H1 (cell line): Measurements from ENCODE around the gene AKR7A2. TPM values are rescaled to one million over a fixed set of nuclear protein-coding genes. Genes with fewer than 3 reads are reported as not detected.

Experiments used
- CTCF ChIA-PET: fragments of 300-600 bp; sonication (Branson Sonifier 250); formaldehyde crosslinking; loops from one replicate; lab custom pipeline; 2021; ENCODE audit not compliant: partially characterized antibody; lab: Charles Lee
- POLR2A ChIA-PET: fragments of 300-600 bp; sonication (Branson Sonifier 250); formaldehyde crosslinking; loops from one replicate; lab custom pipeline; 2021; ENCODE audit warnings: inconsistent platforms; ENCODE audit not compliant: partially characterized antibody; lab: Charles Lee
- DNase-seq, 2 experiments: peaks; one replicate each; pipeline versions ENCODE4 v3.0.0 to v3.0.0-alpha.2; 2010 to 2022; ENCODE audit warnings: low spot score in 2 of 2, low read depth in 1 of 2, mixed read lengths in 1 of 2
- FAIRE-seq: peaks from 2 replicates; lab custom pipeline; 2011; peaks lifted over from hg19 to GRCh38; lab: Jason Lieb, UNC
- H2AFZ ChIP-seq: 2 replicates; pipeline ENCODE4 v1.8.1; 2012; ENCODE audit warnings: low read length, inconsistent platforms
- H2AK5ac ChIP-seq: 2 replicates; pipeline ENCODE4 v1.6.1; 2013; ENCODE audit warnings: low read depth, low read length
- H2BK120ac ChIP-seq: replicated peaks from 2 replicates; pipeline ENCODE3; 2013; ENCODE audit warnings: low read depth, low read length, inconsistent platforms
- H2BK12ac ChIP-seq: 2 replicates; pipeline ENCODE4 v1.6.1; 2013; ENCODE audit warnings: low read depth, low read length
- H2BK15ac ChIP-seq: 2 replicates; pipeline ENCODE4 v1.6.1; 2013; ENCODE audit warnings: low read length
- H2BK20ac ChIP-seq: 2 replicates; pipeline ENCODE4 v1.6.1; 2013; ENCODE audit warnings: low read length
- H2BK5ac ChIP-seq: 2 replicates; pipeline ENCODE4 v1.6.1; 2013; ENCODE audit warnings: low read depth, low read length
- H3K14ac ChIP-seq: 2 replicates; pipeline ENCODE4 v1.6.1; 2013; ENCODE audit warnings: inconsistent platforms; ENCODE audit not compliant: insufficient read length
- H3K18ac ChIP-seq: 2 replicates; pipeline ENCODE4 v1.6.1; 2013; ENCODE audit warnings: low read length; ENCODE audit errors: extremely low read depth
- H3K23ac ChIP-seq: 2 replicates; pipeline ENCODE4 v1.6.1; 2013; ENCODE audit warnings: inconsistent platforms; ENCODE audit not compliant: insufficient read length
- H3K23me2 ChIP-seq: 2 replicates; pipeline ENCODE4 v1.6.1; 2013; ENCODE audit warnings: low read depth, low read length
- H3K27ac ChIP-seq: 2 replicates; pipeline ENCODE4 v1.6.1; 2011; ENCODE audit warnings: low read depth, low read length, inconsistent platforms
- H3K27me3 ChIP-seq, 4 experiments: replicated peaks in 1 of 4; 1 replicate in 1 of 4; 2 replicates in 3 of 4; pipeline versions ENCODE4 v1.6.1 to v1.8.1; 2011 to 2013; ENCODE audit warnings: low read length in 3 of 4, mild to moderate bottlenecking in 3 of 4, inconsistent platforms in 2 of 4, mixed read lengths in 2 of 4, moderate library complexity in 1 of 4; ENCODE audit not compliant: control insufficient read depth in 3 of 4, insufficient read depth in 3 of 4; ENCODE audit errors: extremely low read depth in 1 of 4
- H3K36me3 ChIP-seq, 4 experiments: 2 replicates each; pipeline versions ENCODE4 v1.6.1 to v1.8.1; 2011 to 2013; ENCODE audit warnings: mild to moderate bottlenecking in 4 of 4, low read length in 3 of 4, moderate library complexity in 2 of 4, control low read depth in 1 of 4, inconsistent platforms in 1 of 4; ENCODE audit not compliant: insufficient read depth in 4 of 4, control insufficient read depth in 2 of 4
- H3K4ac ChIP-seq: replicated peaks from 2 replicates; pipeline ENCODE3; 2013; ENCODE audit warnings: low read length, low read depth, mixed read lengths, inconsistent platforms; ENCODE audit not compliant: insufficient read length
- H3K4me1 ChIP-seq, 4 experiments: replicated peaks in 1 of 4; 1 replicate in 1 of 4; 2 replicates in 3 of 4; pipeline versions ENCODE4 v1.6.1 to v1.8.1; 2011 to 2013; ENCODE audit warnings: low read length in 3 of 4, inconsistent platforms in 2 of 4, mixed read lengths in 1 of 4; ENCODE audit not compliant: insufficient read depth in 4 of 4, control insufficient read depth in 3 of 4
- H3K4me2 ChIP-seq, 2 experiments: 2 replicates each; pipeline versions ENCODE4 v1.6.1 to v1.8.1; 2011 to 2013; ENCODE audit warnings: low read depth in 2 of 2, low read length in 2 of 2, control low read depth in 1 of 2, inconsistent platforms in 1 of 2, mild to moderate bottlenecking in 1 of 2; ENCODE audit not compliant: insufficient read depth in 1 of 2
- H3K4me3 ChIP-seq, 4 experiments: fragments of 200-600, 300-600 bp in 1 of 4; sonication (generic), shearing (Covaris generic), sonication (Bioruptor Twin) in 1 of 4; 2 replicates each; pipeline versions ENCODE4 v1.5.1 to v1.8.1; 2011 to 2016; ENCODE audit warnings: low read length in 4 of 4, low read depth in 3 of 4, control low read depth in 2 of 4, inconsistent platforms in 2 of 4, mild to moderate bottlenecking in 2 of 4, mixed read lengths in 1 of 4, moderate library complexity in 1 of 4; ENCODE audit not compliant: insufficient read depth in 2 of 4; ENCODE audit errors: extremely low read depth in 1 of 4
- H3K56ac ChIP-seq: replicated peaks from 2 replicates; pipeline ENCODE3; 2013; ENCODE audit warnings: low read depth, mild to moderate bottlenecking, mixed read lengths, low read length, inconsistent platforms; ENCODE audit not compliant: insufficient read length
- H3K79me1 ChIP-seq: 2 replicates; pipeline ENCODE4 v1.6.1; 2013; ENCODE audit warnings: low read depth, low read length, control low read depth
- H3K79me2 ChIP-seq, 2 experiments: 2 replicates each; pipeline versions ENCODE4 v1.6.1 to v1.8.1; 2012 to 2013; ENCODE audit warnings: low read length in 2 of 2, mild to moderate bottlenecking in 2 of 2, inconsistent platforms in 1 of 2; ENCODE audit not compliant: insufficient read depth in 2 of 2, control insufficient read depth in 1 of 2
- H3K9ac ChIP-seq, 4 experiments: replicated peaks in 1 of 4; 1 replicate in 1 of 4; 2 replicates in 3 of 4; pipeline versions ENCODE4 v1.6.1 to v1.8.1; 2011 to 2013; ENCODE audit warnings: low read depth in 3 of 4, low read length in 3 of 4, control low read depth in 2 of 4, mild to moderate bottlenecking in 2 of 4, moderate library complexity in 2 of 4, inconsistent platforms in 1 of 4; ENCODE audit errors: extremely low read depth in 1 of 4
- H3K9me3 ChIP-seq, 2 experiments: 2 replicates each; pipeline versions ENCODE4 v1.6.1 to v1.8.1; 2012 to 2013; ENCODE audit warnings: mild to moderate bottlenecking in 2 of 2, moderate library complexity in 2 of 2, control low read depth in 1 of 2, inconsistent platforms in 1 of 2, low read depth in 1 of 2, low read length in 1 of 2, mixed read lengths in 1 of 2; ENCODE audit not compliant: insufficient read depth in 2 of 2
- H4K20me1 ChIP-seq, 2 experiments: replicated peaks in 1 of 2; 2 replicates each; pipeline versions ENCODE3 to v1.8.1; 2011 to 2013; ENCODE audit warnings: inconsistent platforms in 2 of 2, low read length in 2 of 2, mild to moderate bottlenecking in 1 of 2; ENCODE audit not compliant: insufficient read depth in 2 of 2, control insufficient read depth in 1 of 2
- H4K5ac ChIP-seq: 2 replicates; pipeline ENCODE4 v1.6.1; 2013; ENCODE audit warnings: low read length, low read depth, mixed read lengths, inconsistent platforms; ENCODE audit not compliant: insufficient read length
- H4K8ac ChIP-seq: 2 replicates; pipeline ENCODE4 v1.8.0; 2013; ENCODE audit warnings: mild to moderate bottlenecking, moderate library complexity, low read length, inconsistent platforms; ENCODE audit not compliant: insufficient read depth; ENCODE audit errors: extremely low read depth
- H4K91ac ChIP-seq: replicated peaks from 2 replicates; pipeline ENCODE3; 2013; ENCODE audit warnings: low read length, mixed read lengths, inconsistent platforms; ENCODE audit not compliant: insufficient read length
- BACH1 ChIP-seq: IDR thresholded peaks from 2 replicates; pipeline ENCODE4 v1.6.1; 2012; ENCODE audit warnings: low read length, improper control_type of control experiment
- CHD1 ChIP-seq: IDR thresholded peaks from 2 replicates; pipeline ENCODE4 v1.6.1; 2012; ENCODE audit warnings: low read depth, low read length, improper control_type of control experiment
- EGR1 ChIP-seq: IDR thresholded peaks from 2 replicates; pipeline ENCODE4 v1.6.1; 2011; ENCODE audit warnings: low read depth, low read length, borderline replicate concordance
- POLR2AphosphoS5 ChIP-seq: IDR thresholded peaks from 2 replicates; pipeline ENCODE4 v1.6.1; 2011; ENCODE audit warnings: low read depth, low read length
- RXRA ChIP-seq: IDR thresholded peaks from 2 replicates; pipeline ENCODE4 v1.6.1; 2011; ENCODE audit warnings: low read depth, mild to moderate bottlenecking, low read length, moderate library complexity; ENCODE audit not compliant: insufficient read depth
- SP1 ChIP-seq: IDR thresholded peaks from 2 replicates; pipeline ENCODE4 v1.6.1; 2011; ENCODE audit warnings: low read depth, low read length
- SRF ChIP-seq: IDR thresholded peaks from 2 replicates; pipeline ENCODE4 v1.6.1; 2011; ENCODE audit warnings: mild to moderate bottlenecking, low read depth, low read length, moderate library complexity
- TAF1 ChIP-seq: IDR thresholded peaks from 2 replicates; pipeline ENCODE4 v1.6.1; 2011; ENCODE audit warnings: mild to moderate bottlenecking, low read depth, low read length
- TAF7 ChIP-seq: optimal IDR thresholded peaks from 2 replicates; pipeline ENCODE3; 2011; ENCODE audit warnings: low read depth, mild to moderate bottlenecking, inconsistent platforms, low read length, moderate library complexity, borderline replicate concordance
- WGBS, 2 experiments: shearing (Covaris generic) in 1 of 2; methylation state at CpG; one replicate each; pipeline versions ENCODE4 v1.1.6 to v1.1.7; 2013 to 2015; ENCODE audit warnings: low lambda C conversion rate in 2 of 2, mixed read lengths in 2 of 2, inconsistent platforms in 1 of 2, low coverage in 1 of 2, missing lambda C conversion rate in 1 of 2; ENCODE audit not compliant: insufficient replicate concordance in 2 of 2, insufficient coverage in 1 of 2, insufficient read length in 1 of 2; ENCODE audit errors: extremely low coverage in 1 of 2, missing lambda C conversion rate in 1 of 2; 5-methylcytosine and 5-hydroxymethylcytosine counted together
- long read RNA-seq, 2 experiments: library from RNA in 1 of 2; library from capped mRNA in 1 of 2; stranded (forward); transcript quantifications; one replicate each; pipeline ENCODE4 v2.0.0, GENCODE V29; 2021; ENCODE audit warnings: inconsistent platforms in 1 of 2
- polyA minus RNA-seq, 3 experiments: library from RNA; depleted of rRNA, polyadenylated mRNA; stranded (reverse); fragments of >200 nt; gene quantifications; 1 replicate in 2 of 3; 2 replicates in 1 of 3; pipeline ENCODE4 v1.2.3, GENCODE V29; 2011
- polyA plus RNA-seq, 7 experiments: library from polyadenylated mRNA; depleted of rRNA in 3 of 7; stranded (reverse) in 5 of 7; unstranded in 2 of 7; fragments of >200 nt in 5 of 7; fragments of 200-250 nt in 2 of 7; gene quantifications; 1 replicate in 5 of 7; 2 replicates in 1 of 7; 4 replicates in 1 of 7; pipeline versions ENCODE4 v1.2.1 to v1.2.3, GENCODE V29; 2011 to 2013; ENCODE audit warnings: missing spikeins in 2 of 7, mixed read lengths in 2 of 7
- total RNA-seq: library from RNA; stranded (reverse); fragmentation: NEBNext Ultra II Directional; extraction: Animal tissue kit (Norgen Biotek cat#: 25700); gene quantifications from 2 replicates; pipeline ENCODE4 v1.2.1, GENCODE V29; 2021

Gene AKR7A2
- 32.0 and 34.5 TPM in 2 replicates for total RNA-seq
- polyA plus RNA-seq (2011; rRNA removed): 47.9 and 48.3 TPM in 2 replicates
- 35.9 TPM for polyA plus RNA-seq (2011; cell fraction: cytosol; rRNA removed)
- polyA plus RNA-seq (2011; cell fraction: nucleus; rRNA removed): 41.0 TPM
- polyA plus RNA-seq (2012, experiment 1 of 2): 24.1 to 37.1 TPM (median 34.7 TPM) in 4 replicates
- polyA plus RNA-seq (2012, experiment 2 of 2): 43.0 TPM
- 24.6 TPM for polyA plus RNA-seq (2013, experiment 1 of 2)
- 23.7 TPM for polyA plus RNA-seq (2013, experiment 2 of 2)
- 20.4 and 20.9 TPM in 2 replicates for polyA minus RNA-seq (2011; rRNA and poly(A)+ RNA removed)
- polyA minus RNA-seq (2011; cell fraction: cytosol; rRNA and poly(A)+ RNA removed): 26.2 TPM
- polyA minus RNA-seq (2011; cell fraction: nucleus; rRNA and poly(A)+ RNA removed): 25.6 TPM
- long read RNA-seq, experiment 1, transcript AKR7A2-201 (7 exons, 1,362 nt): major isoform, 26 of 41 reads
- long read RNA-seq, experiment 1, partial matches to known transcripts: 12 of 41 reads
- long read RNA-seq, experiment 1, other reads (novel, unspliced or antisense): 2 of 41 reads
- long read RNA-seq, experiment 2, partial matches to known transcripts: 3 of 4 reads
- long read RNA-seq, experiment 2, other reads (novel, unspliced or antisense): 0 of 4 reads

DNA sequence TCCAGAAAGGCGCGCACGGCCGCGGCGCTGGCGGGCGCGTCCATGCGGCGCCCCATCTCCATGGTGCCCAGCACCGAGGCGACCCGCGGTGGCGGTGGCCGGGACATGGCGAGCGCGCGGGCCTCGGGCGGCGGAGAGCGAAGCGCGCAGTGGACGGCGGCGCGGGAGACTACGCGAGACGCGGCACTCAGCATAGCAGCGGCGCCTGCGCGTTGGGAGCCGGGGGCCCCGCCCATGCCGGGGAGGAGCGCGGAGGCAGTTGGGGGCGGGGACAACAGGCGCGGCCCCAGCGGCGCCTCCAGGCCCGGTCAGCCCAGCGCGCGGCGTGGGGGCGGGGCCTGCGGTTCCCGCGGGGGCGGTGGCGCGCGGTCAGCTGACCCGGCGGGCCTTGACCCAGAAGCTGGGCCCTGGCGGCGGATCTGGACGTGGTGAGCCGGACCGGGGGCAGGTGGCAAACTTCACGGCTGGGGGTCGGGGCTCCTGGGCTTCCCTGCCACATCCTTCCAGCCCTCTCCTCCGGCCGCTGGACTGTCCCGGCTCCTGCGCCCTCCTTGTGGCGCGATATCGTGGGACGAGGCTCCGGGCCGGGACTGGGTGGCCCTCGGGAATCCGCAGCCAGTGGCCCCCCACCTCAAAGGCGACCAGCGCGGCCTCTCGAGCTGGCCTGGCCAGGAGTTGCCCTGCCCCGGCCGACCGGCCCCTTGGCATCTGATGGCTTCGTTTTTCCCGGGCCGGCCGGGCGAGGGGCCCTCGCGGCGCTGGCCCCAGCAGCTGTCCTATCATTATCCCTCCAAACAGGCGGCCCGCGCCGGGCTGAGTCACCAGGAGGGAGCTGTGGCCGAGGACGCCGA is at the start of gene AKR7A2, which contains the start of gene SLC66A1:
TSS of gene AKR7A2 (minus strand) at position 214 of the 851 bp plus-strand sequence. CDS start at position 194, 20 bp downstream.
TSS of gene SLC66A1 (plus strand) at position 396 of the 851 bp plus-strand sequence. CDS start 5,352 bp downstream, outside the sequence.
- Histone ChIP-seq H3K9me3 (no peaks in the 10 kb centered on the region), H3K9ac (peak within 1 kb of the TSS; percentile 72 to 89 (median 83)), H4K5ac (no peak within 1 kb of the TSS), H2BK20ac (no peak within 1 kb of the TSS), H3K4ac (peak within 1 kb of the TSS; percentile 54), H2BK120ac (no peak within 1 kb of the TSS), H3K79me2 (peaks cover 0 to 2% of the 10 kb centered on the region in 2 experiments; a peak in 1 of 4 replicates), H3K14ac (no peak within 1 kb of the TSS), H2AK5ac (no peak within 1 kb of the TSS), H3K4me1 (peaks cover 0 to 16% (median 9%) of the 10 kb centered on the region in 4 experiments; a peak in 6 of 7 replicates), H3K4me3 (peak within 1 kb of the TSS; percentile 66 to 91 (median 79)), H3K23me2 (peaks cover 10% of the 10 kb centered on the region; the same call in 1 of the 2 replicates), H3K4me2 (peak within 1 kb of the TSS; percentile 89 to 98), H4K8ac (peak within 1 kb of the TSS; percentile 89), H3K23ac (peak within 1 kb of the TSS; percentile 66), H3K18ac (peak within 1 kb of the TSS; percentile 97), H3K36me3 (peaks cover 0 to 10% (median 4%) of the 10 kb centered on the region in 4 experiments; a peak in 4 of 8 replicates), H3K27me3 (peaks cover 0 to 4% (median 1%) of the 10 kb centered on the region in 4 experiments; a peak in 1 of 7 replicates), H2AFZ (peak within 1 kb of the TSS; percentile 20; the same call in 1 of the 2 replicates), H3K56ac (no peak within 1 kb of the TSS), H3K27ac (no peak within 1 kb of the TSS), H2BK15ac (no peak within 1 kb of the TSS), H2BK5ac (no peak within 1 kb of the TSS), H2BK12ac (no peak within 1 kb of the TSS; the same call in 1 of the 2 replicates), H4K91ac (peak within 1 kb of the TSS; percentile 11), H3K79me1 (peaks cover 2% of the 10 kb centered on the region; the same call in 1 of the 2 replicates), H4K20me1 (peaks cover 6 to 12% of the 10 kb centered on the region in 2 experiments)
- CTCF ChIA-PET: interaction anchor here (0.5 to 2.0 kb wide), 3 partner anchors 8 to 336 kb away, joined by 3 to 6 read pairs (median 4); no protein-coding TSS in a partner anchor
- WGBS, 2 experiments: 3% methylated on average over 83 of the region's 105 CpGs; no CpG with 5 or more reads in 1 of the 2 experiments
- FAIRE-seq: no peak
- POLR2A ChIA-PET: interaction anchor here (0.7 to 16.9 kb wide), 10 partner anchors 9 to 328 kb away, joined by 3 to 143 read pairs (median 4); partner anchors contain the start of genes EMC1 and MRTO4
- DNase-seq: peak; percentile 60 to 90
- TF ChIP-seq BACH1 (no peak), CHD1 (no peak), EGR1 (peak; percentile 96), TAF7 (peak; percentile 47), SRF (no peak), RXRA (no peak), SP1 (no peak), TAF1 (peak; percentile 64), POLR2AphosphoS5 (peak; percentile 70; the same call in 1 of the 2 replicates)
